Measurements from ENCODE around the gene FBXL16. TPM values are rescaled to one million over a fixed set of nuclear protein-coding genes. Genes with fewer than 3 reads are reported as not detected.

FBXL16 gene
- total RNA-seq, 1 experiment from 2014 or later, result 1.1 TPM

DNA sequence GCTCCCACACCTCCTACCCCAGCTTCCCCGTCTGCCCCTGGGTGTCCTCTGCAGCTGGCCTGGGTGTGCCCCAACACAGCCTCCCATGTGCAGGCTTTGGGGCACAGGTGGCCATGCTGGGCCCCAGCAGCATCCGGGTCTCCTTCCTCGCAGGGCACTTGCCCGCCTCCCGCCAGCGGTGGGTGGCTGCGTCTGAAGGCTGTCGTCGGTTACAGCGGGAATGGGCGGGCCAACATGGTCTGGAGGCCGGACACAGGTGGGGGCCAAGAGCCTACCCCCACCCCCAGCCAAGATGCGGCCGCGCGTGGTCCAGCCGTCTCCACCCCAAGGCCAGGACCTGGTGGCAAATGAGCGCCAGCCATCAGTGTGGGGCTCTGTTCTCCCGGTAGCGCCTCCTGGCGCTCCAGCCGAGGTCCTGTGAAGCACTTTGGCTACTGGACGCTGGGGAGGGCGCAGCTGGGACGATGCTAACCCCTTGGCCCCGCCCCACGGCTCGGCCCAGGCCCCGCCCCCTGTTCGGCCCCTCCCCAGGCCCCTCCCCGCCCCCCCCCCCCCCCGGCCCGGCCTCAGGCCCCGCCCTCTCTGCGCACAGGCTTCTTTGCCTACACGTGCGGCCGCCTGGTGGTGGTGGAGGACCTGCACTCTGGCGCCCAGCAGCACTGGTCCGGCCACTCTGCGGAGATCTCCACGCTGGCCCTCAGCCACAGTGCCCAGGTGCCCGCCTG, 45.0 kb downstream of the FBXL16 start:
- ChIA-PET CTCF (interaction anchor here (0.5 kb wide), 1 partner anchor 54 kb away, joined by 6 read pairs; no protein-coding TSS in a partner anchor), POLR2A (ENCODE audit: low non-redundant PET) (no interaction called here)
- intact Hi-C loops (cut with micrococcal nuclease; ENCODE audit: unreplicated experiment), result no loop called here
- Histone ChIP-seq H3K9me3 (ENCODE audit: low read depth, low read length, poor library complexity, severe bottlenecking) (no peaks in the 10 kb centered on the region), H3K36me3 (ENCODE audit: insufficient read depth, low read length, poor library complexity, severe bottlenecking) (peaks cover 4% of the 10 kb centered on the region), H3K4me3 (ENCODE audit: low read depth, low read length, poor library complexity, severe bottlenecking) (no peak overlapping the region), H3K27me3 (replicated peaks; ENCODE audit: insufficient read depth, low read depth, low read length, poor library complexity) (no peaks in the 10 kb centered on the region), H3K4me1 (ENCODE audit: insufficient read depth, low read length, poor library complexity, severe bottlenecking) (peaks cover 6% of the 10 kb centered on the region), H3K27ac (ENCODE audit: low read depth, low read length, poor library complexity, severe bottlenecking) (peak overlapping the region; percentile 42)
- TF ChIP-seq, protein P1, sequence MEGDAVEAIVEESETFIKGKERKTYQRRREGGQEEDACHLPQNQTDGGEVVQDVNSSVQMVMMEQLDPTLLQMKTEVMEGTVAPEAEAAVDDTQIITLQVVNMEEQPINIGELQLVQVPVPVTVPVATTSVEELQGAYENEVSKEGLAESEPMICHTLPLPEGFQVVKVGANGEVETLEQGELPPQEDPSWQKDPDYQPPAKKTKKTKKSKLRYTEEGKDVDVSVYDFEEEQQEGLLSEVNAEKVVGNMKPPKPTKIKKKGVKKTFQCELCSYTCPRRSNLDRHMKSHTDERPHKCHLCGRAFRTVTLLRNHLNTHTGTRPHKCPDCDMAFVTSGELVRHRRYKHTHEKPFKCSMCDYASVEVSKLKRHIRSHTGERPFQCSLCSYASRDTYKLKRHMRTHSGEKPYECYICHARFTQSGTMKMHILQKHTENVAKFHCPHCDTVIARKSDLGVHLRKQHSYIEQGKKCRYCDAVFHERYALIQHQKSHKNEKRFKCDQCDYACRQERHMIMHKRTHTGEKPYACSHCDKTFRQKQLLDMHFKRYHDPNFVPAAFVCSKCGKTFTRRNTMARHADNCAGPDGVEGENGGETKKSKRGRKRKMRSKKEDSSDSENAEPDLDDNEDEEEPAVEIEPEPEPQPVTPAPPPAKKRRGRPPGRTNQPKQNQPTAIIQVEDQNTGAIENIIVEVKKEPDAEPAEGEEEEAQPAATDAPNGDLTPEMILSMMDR (conservative IDR thresholded peaks at IDR 0.05; ENCODE audit: low read depth, low read length), result peak; percentile 41; the same call in 1 of the 2 replicates
- no peak for TF ChIP-seq EZH2 (IDR thresholded peaks at IDR 0.05; ENCODE audit: borderline replicate concordance, low read depth, low read length, poor library complexity, severe bottlenecking)
- no TSS peak for BruUV-seq (replicated peaks)
- peak; percentile 78 for DNase-seq (ENCODE audit: low spot score)

DNA sequence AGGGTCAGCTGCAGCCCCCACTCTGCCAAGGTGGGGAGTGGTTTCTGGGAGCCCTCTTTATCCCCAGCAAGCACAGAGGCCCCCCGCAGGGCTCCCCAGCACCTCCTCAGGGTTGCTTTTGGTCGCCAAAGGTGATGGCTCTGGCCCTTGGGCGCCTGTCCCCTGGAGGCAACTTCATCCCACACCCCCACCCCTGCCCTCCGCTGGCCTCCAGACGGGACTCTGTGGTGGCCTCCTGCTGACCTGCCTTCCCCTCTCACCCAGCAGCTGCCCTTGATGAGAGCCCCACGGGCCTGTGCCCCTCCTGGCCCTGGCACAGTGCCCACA, 45.5 kb downstream of the FBXL16 start:
- Histone ChIP-seq H3K36me3 (ENCODE audit: insufficient read depth, low read length, poor library complexity, severe bottlenecking) (peaks cover 4% of the 10 kb centered on the region), H3K27ac (ENCODE audit: low read depth, low read length, poor library complexity, severe bottlenecking) (no peak overlapping the region), H3K9me3 (ENCODE audit: low read depth, low read length, poor library complexity, severe bottlenecking) (no peaks in the 10 kb centered on the region), H3K4me1 (ENCODE audit: insufficient read depth, low read length, poor library complexity, severe bottlenecking) (peaks cover 6% of the 10 kb centered on the region), H3K27me3 (replicated peaks; ENCODE audit: insufficient read depth, low read depth, low read length, poor library complexity) (no peaks in the 10 kb centered on the region), H3K4me3 (ENCODE audit: low read depth, low read length, poor library complexity, severe bottlenecking) (no peak overlapping the region)
- POLR2A ChIA-PET (ENCODE audit: low non-redundant PET), result no interaction called here
- TF ChIP-seq EZH2 (IDR thresholded peaks at IDR 0.05; ENCODE audit: borderline replicate concordance, low read depth, low read length, poor library complexity, severe bottlenecking), result no peak
- TF ChIP-seq, protein P1 (conservative IDR thresholded peaks at IDR 0.05; ENCODE audit: low read depth, low read length), result no peak
- no peak for DNase-seq (ENCODE audit: low spot score)
- CTCF ChIA-PET, result interaction anchor here (0.5 kb wide), 1 partner anchor 53 kb away, joined by 6 read pairs; no protein-coding TSS in a partner anchor
- no TSS peak for BruUV-seq (replicated peaks)
- intact Hi-C loops (cut with micrococcal nuclease; ENCODE audit: unreplicated experiment), result no loop called here

DNA sequence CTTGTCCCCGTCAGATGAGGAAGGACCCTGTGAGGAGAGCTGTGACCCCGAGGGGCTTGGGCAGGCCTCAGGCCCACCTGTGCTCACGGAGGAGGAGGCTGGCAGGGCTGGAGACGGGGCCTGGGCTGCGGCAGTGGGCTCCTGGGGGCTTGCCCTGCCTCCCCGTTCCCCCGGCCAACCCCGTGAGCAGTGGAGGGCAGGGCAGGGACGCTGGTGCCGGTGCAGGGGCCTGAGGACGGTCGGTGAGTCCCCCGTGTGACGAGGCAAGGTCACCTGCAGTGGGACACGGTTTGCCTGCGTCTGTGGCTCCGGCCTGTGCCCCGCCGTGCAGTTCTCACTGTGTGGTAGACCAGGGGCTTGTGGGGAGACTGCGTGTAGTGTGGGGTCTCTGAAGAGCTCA, 46.0 kb downstream of the FBXL16 start:
- ChIA-PET CTCF (no interaction called here), POLR2A (ENCODE audit: low non-redundant PET) (no interaction called here)
- Histone ChIP-seq H3K27ac (ENCODE audit: low read depth, low read length, poor library complexity, severe bottlenecking) (no peak overlapping the region), H3K27me3 (replicated peaks; ENCODE audit: insufficient read depth, low read depth, low read length, poor library complexity) (no peaks in the 10 kb centered on the region), H3K4me1 (ENCODE audit: insufficient read depth, low read length, poor library complexity, severe bottlenecking) (peaks cover 6% of the 10 kb centered on the region), H3K9me3 (ENCODE audit: low read depth, low read length, poor library complexity, severe bottlenecking) (no peaks in the 10 kb centered on the region), H3K36me3 (ENCODE audit: insufficient read depth, low read length, poor library complexity, severe bottlenecking) (peaks cover 4% of the 10 kb centered on the region), H3K4me3 (ENCODE audit: low read depth, low read length, poor library complexity, severe bottlenecking) (no peak overlapping the region)
- intact Hi-C loops (cut with micrococcal nuclease; ENCODE audit: unreplicated experiment), result no loop called here
- no peak for DNase-seq (ENCODE audit: low spot score)
- BruUV-seq (replicated peaks), result no TSS peak
- TF ChIP-seq, protein P1 (conservative IDR thresholded peaks at IDR 0.05; ENCODE audit: low read depth, low read length), result no peak

Data from A673 (cell line).